Ovary (tissue), 3 donors: ENCODE data around the gene MFN1.

Experiments
- CTCF ChIP-seq, 3 donors: fragments of 450-650 bp in 2 of 3; fragments of 200-600 bp in 1 of 3; IDR thresholded peaks; one replicate each; pipeline versions ENCODE4 v1.5.1 to v1.8.0; 2016 to 2022; ENCODE audit warnings: antibody characterized with exemption in 3 of 3, mild to moderate bottlenecking in 1 of 3
- EP300 ChIP-seq: sonication (generic); formaldehyde crosslinking; IDR thresholded peaks from one replicate; pipeline ENCODE4 v1.6.1; 2017; ENCODE audit warnings: antibody characterized with exemption
- POLR2A ChIP-seq: fragments of 450-650 bp; IDR thresholded peaks from one replicate; pipeline ENCODE4 v1.6.1; 2017; ENCODE audit warnings: antibody characterized with exemption, mild to moderate bottlenecking, moderate library complexity
- donor health status: DM: no; HTN: no; CAD: no.

DNA sequence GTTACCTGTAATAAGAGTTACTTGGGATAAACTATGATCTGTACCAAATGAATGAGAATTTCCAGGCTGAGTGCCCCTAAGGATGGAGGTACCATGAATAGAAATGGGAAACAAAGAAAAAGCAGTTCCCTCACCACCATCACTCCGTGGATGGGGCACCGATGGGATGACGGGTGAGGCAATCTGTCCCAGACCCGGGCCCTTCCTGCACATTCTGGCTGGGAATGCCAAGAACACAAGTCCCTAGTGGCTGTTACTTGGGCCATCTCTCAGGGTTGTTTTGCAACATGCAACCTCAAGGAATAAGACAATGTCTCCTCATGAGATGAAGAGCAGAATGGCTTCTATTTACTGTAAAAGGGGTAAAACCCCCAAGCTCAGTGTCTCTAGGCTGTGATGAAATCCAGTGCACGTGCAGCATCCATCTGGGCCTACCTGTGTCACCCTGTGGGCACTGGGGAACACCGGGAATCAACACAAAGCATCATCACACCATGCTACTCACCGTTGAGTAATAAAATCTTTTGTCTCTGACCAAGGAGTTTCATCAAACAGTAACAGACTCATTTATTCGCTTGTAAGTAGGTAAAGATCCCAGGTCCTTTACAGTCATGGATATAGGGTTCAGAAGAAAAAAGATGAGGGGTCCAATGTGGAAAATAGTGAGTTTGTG is 81.5 kb downstream of the MFN1 start:
- TF ChIP-seq CTCF (IDR thresholded peaks at IDR 0.05) (no peak), POLR2A (no peak), EP300 (no peak)
